GM10266 (cell line): ENCODE measurements around the gene CHRNE.
"Not testable (repeated sequence)": the region's sequence is repeated elsewhere in the genome, so short reads cannot be mapped to it uniquely, and the experiment has no call there.

Experiments used
- DNase-seq: peaks from one replicate; pipeline ENCODE4 v3.0.0; 2012; ENCODE audit errors: extremely low spot score
- CTCF ChIP-seq: IDR thresholded peaks from 2 replicates; pipeline ENCODE4 v1.5.1; 2012; ENCODE audit warnings: mild to moderate bottlenecking, low read depth; ENCODE audit not compliant: control insufficient read depth, insufficient read depth; ENCODE audit errors: missing control alignments

CHRNE gene

GRCh38 chr17:4913994-4914393 is 11.1 kb upstream of the CHRNE start:
- no peak for DNase-seq
- TF ChIP-seq CTCF: no peak

- peak; percentile 89 for TF ChIP-seq CTCF
- DNase-seq: peak; percentile 83
These were observed 6.0 kb upstream of the CHRNE start for GRCh38 chr17:4908711-4909496.

GRCh38 chr17:4908301-4908700 is 5.4 kb upstream of the CHRNE start:
- TF ChIP-seq CTCF: no peak
- DNase-seq: no peak

- DNase-seq: not testable (repeated sequence)
These were observed 3.7 kb upstream of the CHRNE start for GRCh38 chr17:4906642-4907041.

- TF ChIP-seq CTCF: no peak
- peak; percentile 10 for DNase-seq
These were observed 358 bp downstream of the CHRNE start for GRCh38 chr17:4902540-4902939.

GRCh38 chr17:4901648-4902344 is 1.1 kb downstream of the CHRNE start:
- no peak for TF ChIP-seq CTCF
- DNase-seq: peak; percentile 80

GRCh38 chr17:4901108-4901647 is 1.7 kb downstream of the CHRNE start:
- no peak for TF ChIP-seq CTCF
- DNase-seq: no peak
